Left cardiac atrium (tissue), 4 donors: Measurements from ENCODE around the gene GSS. TPM values are rescaled to one million over a fixed set of nuclear protein-coding genes. Genes with fewer than 3 reads are reported as not detected.
A peak's percentile ranks its signal among the peaks of the same experiment; 100 is the strongest.
"Not testable (repeated sequence)": the region's sequence is repeated elsewhere in the genome, so short reads cannot be mapped to it uniquely, and the experiment has no call there.

ENCODE experiments used
- ATAC-seq, 2 donors: fragments of 200-7000 bp; cut with Tn5 transposase; one replicate each; pipeline ENCODE4 v1.9.1; 2020; ENCODE audit warnings: mild to moderate bottlenecking in 2 of 2, moderate library complexity in 2 of 2
- DNase-seq: peaks from one replicate; pipeline ENCODE4 v3.0.0-alpha.2; 2020
- intact Hi-C, 2 donors: fragments of 100-400 bp; cut with DNase I; formaldehyde crosslinking; loops; one replicate each; pipeline versions ENCODE4 v1.14.1 to v1.15.1; 2022 to 2023
- total RNA-seq, 2 donors: library from RNA; stranded (reverse); fragmentation: NEBNext Ultra II Directional; extraction: Animal tissue kit (Norgen Biotek cat#: 25700); gene quantifications; one replicate each; pipeline ENCODE4 v1.2.1, GENCODE V29; 2021
- donor health status: DM: no; HTN: yes; CAD: no.
- donor health status: DM: no; HTN: yes; CAD: no; lungs with severe emphysema.
- donor health status: DM: yes; HTN: yes; CAD: no.
- donor health status: Dilated cardiomyopathy.

The GSS gene
- total RNA-seq, 2 donors from 2014 or later = 20.1 to 27.2 TPM

- DNase-seq (no peak), ATAC-seq (no peak)
- intact Hi-C loops = no loop called here
Observed at GRCh38 chr20:34925981-34926380, 29.6 kb downstream of the GSS start.

- ATAC-seq (peak in 1 of 2 donors; percentile 10), DNase-seq (no peak)
- intact Hi-C loops = no loop called here
Observed at GRCh38 chr20:34925341-34925740, 30.3 kb downstream of the GSS start.

GRCh38 chr20:34923414-34923813 is 32.2 kb downstream of the GSS start:
- intact Hi-C loops = no loop called here
- DNase-seq (no peak), ATAC-seq (no peak)

- ATAC-seq (peak; percentile 68 to 73), DNase-seq (no peak)
- intact Hi-C loops = no loop called here
Observed at GRCh38 chr20:34922654-34923381, 32.8 kb downstream of the GSS start.

GRCh38 chr20:34921436-34921835 is 34.2 kb downstream of the GSS start:
- DNase-seq = no peak
- intact Hi-C loops = no loop called here
- ATAC-seq = no peak

- no peak for ATAC-seq
- DNase-seq = no peak
- intact Hi-C loops = no loop called here
Observed at GRCh38 chr20:34920055-34920454, 35.6 kb downstream of the GSS start.

- DNase-seq = no peak
- no peak for ATAC-seq
- intact Hi-C loops = no loop called here
Observed at GRCh38 chr20:34916774-34917354, 38.7 kb downstream of the GSS start.

GRCh38 chr20:34915749-34916455 is 39.7 kb downstream of the GSS start:
- intact Hi-C loops = no loop called here
- no peak for DNase-seq
- peak in 1 of 2 donors; percentile 16 for ATAC-seq

GRCh38 chr20:34915131-34915530 is 40.5 kb downstream of the GSS start:
- intact Hi-C loops = no loop called here
- ATAC-seq (no peak), DNase-seq (no peak)

- intact Hi-C loops = no loop called here
- DNase-seq (peak; percentile 83), ATAC-seq (peak; percentile 88 to 96)
Observed at GRCh38 chr20:34907616-34908469, 47.8 kb downstream of the GSS start.

GRCh38 chr20:34904202-34904621 is 51.4 kb downstream of the GSS start:
- DNase-seq (no peak), ATAC-seq (peak; percentile 27 to 35)
- intact Hi-C loops = no loop called here

- DNase-seq, ATAC-seq, intact Hi-C loops: not testable (repeated sequence)
Observed at GRCh38 chr20:34898731-34899130, 56.9 kb downstream of the GSS start.

GRCh38 chr20:34898129-34898528 is 57.5 kb downstream of the GSS start:
- ATAC-seq, DNase-seq, intact Hi-C loops: not testable (repeated sequence)

GRCh38 chr20:34896086-34896621 is 59.5 kb downstream of the GSS start:
- peak; percentile 69 to 76 for ATAC-seq
- no peak for DNase-seq
- intact Hi-C loops = no loop called here

- ATAC-seq (no peak), DNase-seq (no peak)
- intact Hi-C loops = no loop called here
Observed at GRCh38 chr20:34895465-34895864, 60.1 kb downstream of the GSS start.

- no peak for ATAC-seq
- intact Hi-C loops = no loop called here
Observed at GRCh38 chr20:34894723-34895122, 60.9 kb downstream of the GSS start.

GRCh38 chr20:34892671-34893070 is 62.9 kb downstream of the GSS start:
- ATAC-seq (no peak), DNase-seq (no peak)
- intact Hi-C loops = no loop called here

More at GRCh38 chr20:34894723-34895122, 60.9 kb downstream of the GSS start:
- DNase-seq = no peak

GRCh38 chr20:34891166-34892062 is 64.2 kb downstream of the GSS start:
- intact Hi-C loops = no loop called here
- DNase-seq = no peak
- ATAC-seq = peak in 1 of 2 donors; percentile 78
